ENCODE data around the gene SALL4. TPM values are rescaled to one million over a fixed set of nuclear protein-coding genes. Genes with fewer than 3 reads are reported as not detected.

Gene SALL4
- total and polyA plus RNA-seq, 7 donors = not detected

DNA sequence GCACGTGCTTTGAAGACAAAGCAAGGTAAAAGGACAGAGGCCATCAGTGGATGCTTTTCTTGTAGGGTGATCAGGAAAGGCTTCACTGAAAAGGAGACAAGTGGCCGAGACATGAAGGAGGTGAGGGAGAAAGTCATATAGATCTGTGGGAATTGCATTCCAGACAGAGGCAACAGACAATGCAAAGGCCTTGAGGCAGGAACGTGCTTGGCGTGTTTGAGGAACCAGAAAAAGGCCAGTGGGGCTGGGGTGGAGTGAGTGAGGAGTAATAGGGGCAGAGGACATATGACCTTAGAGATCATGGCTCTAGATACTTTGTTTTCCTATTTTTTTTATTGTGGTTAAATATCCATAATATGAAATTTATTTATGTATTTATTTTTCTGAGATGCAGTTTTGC lies 10.5 kb upstream of the SALL4 start:
- Histone ChIP-seq H3K27me3 (ENCODE audit: insufficient read depth in 3 of 3, low read length in 2 of 3) (no peaks in the 10 kb centered on the region), H3K4me3 (no peak overlapping the region), H3K4me1 (no peaks in the 10 kb centered on the region), H3K27ac (no peak overlapping the region), H3K9me3 (no peaks in the 10 kb centered on the region), H3K36me3 (ENCODE audit: insufficient read depth in 1 of 2, low read depth in 1 of 2) (no peaks in the 10 kb centered on the region)
- ATAC-seq (no peak), DNase-seq (no peak)
- intact Hi-C loops (cut with DNase I) = no loop called here
- TF ChIP-seq, protein P1, sequence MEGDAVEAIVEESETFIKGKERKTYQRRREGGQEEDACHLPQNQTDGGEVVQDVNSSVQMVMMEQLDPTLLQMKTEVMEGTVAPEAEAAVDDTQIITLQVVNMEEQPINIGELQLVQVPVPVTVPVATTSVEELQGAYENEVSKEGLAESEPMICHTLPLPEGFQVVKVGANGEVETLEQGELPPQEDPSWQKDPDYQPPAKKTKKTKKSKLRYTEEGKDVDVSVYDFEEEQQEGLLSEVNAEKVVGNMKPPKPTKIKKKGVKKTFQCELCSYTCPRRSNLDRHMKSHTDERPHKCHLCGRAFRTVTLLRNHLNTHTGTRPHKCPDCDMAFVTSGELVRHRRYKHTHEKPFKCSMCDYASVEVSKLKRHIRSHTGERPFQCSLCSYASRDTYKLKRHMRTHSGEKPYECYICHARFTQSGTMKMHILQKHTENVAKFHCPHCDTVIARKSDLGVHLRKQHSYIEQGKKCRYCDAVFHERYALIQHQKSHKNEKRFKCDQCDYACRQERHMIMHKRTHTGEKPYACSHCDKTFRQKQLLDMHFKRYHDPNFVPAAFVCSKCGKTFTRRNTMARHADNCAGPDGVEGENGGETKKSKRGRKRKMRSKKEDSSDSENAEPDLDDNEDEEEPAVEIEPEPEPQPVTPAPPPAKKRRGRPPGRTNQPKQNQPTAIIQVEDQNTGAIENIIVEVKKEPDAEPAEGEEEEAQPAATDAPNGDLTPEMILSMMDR (IDR thresholded peaks at IDR 0.05) = no peak
- 78 to 86% (median 80%) methylated on average over 4 of the region's 4 CpGs for WGBS, 3 donors

DNA sequence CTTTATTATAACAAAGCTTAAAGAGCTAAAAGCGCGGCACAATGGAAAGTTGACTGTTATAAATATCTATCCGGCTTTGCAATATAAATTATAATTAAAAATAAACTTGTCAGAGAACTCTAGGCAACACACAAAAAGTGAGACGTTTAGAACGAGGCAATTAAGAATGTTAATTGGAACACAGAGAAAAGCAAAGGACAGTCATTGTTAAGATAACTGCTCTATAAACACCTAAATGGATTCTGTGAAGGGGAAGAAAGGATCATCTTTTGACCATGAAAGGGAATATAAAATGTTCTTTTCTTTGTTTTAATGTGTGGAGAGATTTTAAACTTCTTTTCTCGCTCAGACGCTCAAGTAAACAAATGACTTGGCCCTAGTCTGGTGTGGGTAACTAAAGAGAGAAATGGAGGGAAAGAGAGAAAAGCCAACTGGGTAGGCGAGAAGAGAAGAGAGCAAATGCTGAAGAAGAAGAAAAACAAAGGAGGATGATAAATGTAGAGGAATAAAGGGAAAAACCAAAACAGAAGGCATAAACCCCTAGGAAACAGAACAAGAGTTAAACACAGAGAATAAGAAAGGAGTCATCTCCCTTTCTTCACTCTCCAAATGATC lies 9.3 kb upstream of the SALL4 start:
- Histone ChIP-seq H3K4me1 (no peaks in the 10 kb centered on the region), H3K27ac (no peak overlapping the region), H3K4me3 (no peak overlapping the region), H3K9me3 (no peaks in the 10 kb centered on the region), H3K36me3 (ENCODE audit: insufficient read depth in 1 of 2, low read depth in 1 of 2) (no peaks in the 10 kb centered on the region), H3K27me3 (ENCODE audit: insufficient read depth in 3 of 3, low read length in 2 of 3) (peaks cover 0 to under 1% (median 0%) of the 10 kb centered on the region in 3 donors)
- no peak for ATAC-seq
- TF ChIP-seq, protein P1 (IDR thresholded peaks at IDR 0.05) = no peak
- no peak for DNase-seq
- WGBS, 3 donors = 59 to 65% (median 60%) methylated on average over 8 of the region's 8 CpGs
- intact Hi-C loops (cut with DNase I) = no loop called here

DNA sequence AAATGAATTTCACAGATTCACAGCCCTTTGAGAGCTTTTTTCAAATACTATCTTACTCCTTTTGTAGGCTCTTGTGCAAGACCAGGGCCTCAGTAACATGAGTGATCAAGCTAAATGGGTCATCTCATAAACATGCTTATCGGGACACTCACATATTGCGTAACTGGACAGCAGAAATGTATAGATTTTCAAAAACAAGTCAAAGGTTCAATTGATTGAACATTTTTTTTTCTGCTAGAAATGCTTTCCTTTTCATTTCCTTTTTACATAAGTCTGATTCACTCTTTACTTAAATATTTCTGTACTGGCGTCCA lies 8.7 kb upstream of the SALL4 start:
- DNase-seq = no peak
- 87 to 89% (median 89%) methylated on average over 3 of the region's 3 CpGs for WGBS, 3 donors
- Histone ChIP-seq H3K36me3 (ENCODE audit: insufficient read depth in 1 of 2, low read depth in 1 of 2) (no peaks in the 10 kb centered on the region), H3K4me1 (no peaks in the 10 kb centered on the region), H3K9me3 (no peaks in the 10 kb centered on the region), H3K27me3 (ENCODE audit: insufficient read depth in 3 of 3, low read length in 2 of 3) (peaks cover 0 to 6% (median under 1%) of the 10 kb centered on the region in 3 donors), H3K27ac (no peak overlapping the region), H3K4me3 (no peak overlapping the region)
- TF ChIP-seq, protein P1 (IDR thresholded peaks at IDR 0.05) = no peak
- intact Hi-C loops (cut with DNase I) = no loop called here
- no peak for ATAC-seq

DNA sequence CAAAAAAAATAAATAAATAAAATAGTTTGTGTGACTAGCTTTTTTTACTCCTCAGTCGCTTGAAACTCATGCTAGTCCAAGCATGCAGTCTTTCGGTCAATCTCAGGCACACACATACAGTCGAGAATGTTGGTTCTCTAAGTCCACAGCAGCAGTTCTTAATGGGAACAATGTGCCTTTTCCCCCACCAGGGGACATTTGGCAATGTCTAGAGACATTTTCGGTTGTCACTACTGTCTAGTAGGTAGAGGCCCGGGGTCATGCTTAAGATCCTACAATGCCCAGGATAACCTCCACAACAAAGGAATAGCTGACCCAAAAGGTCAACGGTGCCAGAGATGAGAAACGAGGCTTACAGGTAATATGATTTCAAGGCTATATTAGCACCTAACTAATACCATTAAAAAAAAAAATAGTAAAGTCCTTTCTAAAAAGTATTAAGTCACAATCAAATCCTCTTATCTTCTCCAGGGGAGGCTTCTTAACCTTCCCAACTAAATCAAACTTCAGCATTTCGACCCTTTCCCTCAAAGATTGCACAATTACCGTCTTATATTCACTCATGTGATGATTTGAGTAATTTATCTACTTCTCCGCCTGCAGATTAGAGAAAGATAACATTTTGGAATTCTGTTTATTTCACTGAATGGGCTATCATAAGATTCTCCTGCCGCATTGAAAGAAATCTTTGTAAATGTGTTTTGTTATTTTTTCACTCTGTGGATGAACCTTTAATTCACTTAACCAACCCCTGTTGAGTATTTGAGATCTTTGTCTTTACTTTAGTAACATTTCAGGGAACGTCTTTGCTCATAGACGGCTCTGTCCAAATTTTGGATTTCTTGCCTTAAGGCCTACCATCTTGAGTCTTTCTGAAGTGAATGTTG lies 8.1 kb upstream of the SALL4 start:
- intact Hi-C loops (cut with DNase I) = no loop called here
- Histone ChIP-seq H3K27ac (no peak overlapping the region), H3K4me1 (no peaks in the 10 kb centered on the region), H3K4me3 (no peak overlapping the region), H3K9me3 (no peaks in the 10 kb centered on the region), H3K27me3 (ENCODE audit: insufficient read depth in 3 of 3, low read length in 2 of 3) (peaks cover 0 to 10% (median 3%) of the 10 kb centered on the region in 3 donors), H3K36me3 (ENCODE audit: insufficient read depth in 1 of 2, low read depth in 1 of 2) (no peaks in the 10 kb centered on the region)
- WGBS, 3 donors = 83 to 86% (median 83%) methylated on average over 13 of the region's 13 CpGs
- no peak for ATAC-seq
- TF ChIP-seq, protein P1 (IDR thresholded peaks at IDR 0.05) = no peak
- no peak for DNase-seq

All from psoas muscle (tissue), 8 donors.